Measurements from ENCODE around the gene ELMO1. TPM values are rescaled to one million over a fixed set of nuclear protein-coding genes. Genes with fewer than 3 reads are reported as not detected.

ELMO1 gene
- total and polyA plus RNA-seq, 12 donors, result 7.5 to 46.8 (median 14.9) TPM

- TF ChIP-seq POLR2A (IDR thresholded peaks at IDR 0.05) (no peak), CTCF (IDR thresholded peaks at IDR 0.05) (no peak)
- no peak for DNase-seq
- Histone ChIP-seq H3K9me3 (replicated peaks in 1 of 3) (no peaks in the 10 kb centered on the region), H3K27ac (no peak overlapping the region), H3K4me1 (replicated peaks in 1 of 2) (peaks cover 4 to 6% of the 10 kb centered on the region in 2 donors), H3K36me3 (replicated peaks in 1 of 2) (no peaks in the 10 kb centered on the region), H3K27me3 (no peaks in the 10 kb centered on the region), H3K4me3 (no peak overlapping the region)
- intact Hi-C loops (cut with DNase I), result no loop called here
- WGBS, 4 donors, result 75 to 88% (median 83%) methylated on average over 5 of the region's 5 CpGs
Observed at GRCh38 chr7:37037286-37037685, 411.4 kb downstream of the ELMO1 start.

GRCh38 chr7:37035631-37036030, 413.0 kb downstream of the ELMO1 start:
- H3K4me3 ChIP-seq, result no peak overlapping the region
- H3K36me3 ChIP-seq (replicated peaks in 1 of 2), result no peaks in the 10 kb centered on the region
- no peak overlapping the region for H3K27ac ChIP-seq
- no peaks in the 10 kb centered on the region for H3K27me3 ChIP-seq
- peaks cover 7 to 12% of the 10 kb centered on the region in 2 donors for H3K4me1 ChIP-seq (replicated peaks in 1 of 2)
- TF ChIP-seq CTCF (IDR thresholded peaks at IDR 0.05), result no peak
- no peak for TF ChIP-seq POLR2A (IDR thresholded peaks at IDR 0.05)
- DNase-seq, result no peak
- intact Hi-C loops (cut with DNase I), result no loop called here
- no peaks in the 10 kb centered on the region for H3K9me3 ChIP-seq (replicated peaks in 1 of 3)

GRCh38 chr7:37033141-37033540, 415.5 kb downstream of the ELMO1 start:
- Histone ChIP-seq H3K27ac (no peak overlapping the region), H3K4me1 (replicated peaks in 1 of 2) (peaks cover 7 to 12% of the 10 kb centered on the region in 2 donors)
- whole genome bisulfite sequencing, 4 donors, result 91 to 95% (median 94%) methylated on average over 8 of the region's 8 CpGs

GRCh38 chr7:37032258-37032601, 416.4 kb downstream of the ELMO1 start:
- Histone ChIP-seq H3K27ac (peak overlapping the region in 4 of 5 donors; percentile 27 to 82 (median 64)), H3K27me3 (no peaks in the 10 kb centered on the region), H3K4me1 (replicated peaks in 1 of 2) (peaks cover 7 to 12% of the 10 kb centered on the region in 2 donors), H3K4me3 (no peak overlapping the region), H3K36me3 (replicated peaks in 1 of 2) (no peaks in the 10 kb centered on the region), H3K9me3 (replicated peaks in 1 of 3) (no peaks in the 10 kb centered on the region)
- TF ChIP-seq CTCF (IDR thresholded peaks at IDR 0.05), result no peak
- no peak for TF ChIP-seq POLR2A (IDR thresholded peaks at IDR 0.05)
- intact Hi-C loops (cut with DNase I), result no loop called here
- peak in 1 of 7 donors; percentile 25 for DNase-seq
- WGBS, 4 donors, result 71 to 84% (median 79%) methylated on average over 4 of the region's 4 CpGs

More at GRCh38 chr7:37033141-37033540, 415.5 kb downstream of the ELMO1 start:
- no peak for DNase-seq
- H3K9me3 ChIP-seq (replicated peaks in 1 of 3), result no peaks in the 10 kb centered on the region
- H3K27me3 ChIP-seq, result no peaks in the 10 kb centered on the region
- no peak overlapping the region for H3K4me3 ChIP-seq
- intact Hi-C loops (cut with DNase I), result no loop called here
- no peaks in the 10 kb centered on the region for H3K36me3 ChIP-seq (replicated peaks in 1 of 2)
- TF ChIP-seq POLR2A (IDR thresholded peaks at IDR 0.05) (no peak), CTCF (IDR thresholded peaks at IDR 0.05) (no peak)

All from adrenal gland (tissue), 12 donors.